RKO (cell line): Measurements from ENCODE around the gene UQCRHL.
A peak's percentile ranks its signal among the peaks of the same experiment; 100 is the strongest.

Experiments used
- DNase-seq: peaks from one replicate; pipeline ENCODE4 v3.0.0-alpha.2; 2016; ENCODE audit warnings: low spot score

The UQCRHL gene

GRCh38 chr1:15797614-15798390 is 9.6 kb downstream of the UQCRHL start:
- no peak for DNase-seq

GRCh38 chr1:15796086-15796462 is 11.4 kb downstream of the UQCRHL start:
- no peak for DNase-seq

GRCh38 chr1:15788624-15789301 is 18.7 kb downstream of the UQCRHL start:
- peak; percentile 78 for DNase-seq

GRCh38 chr1:15786581-15786980 is 20.9 kb downstream of the UQCRHL start:
- DNase-seq = no peak

- no peak for DNase-seq
These were observed 21.8 kb downstream of the UQCRHL start for GRCh38 chr1:15785683-15786082.

GRCh38 chr1:15777909-15778707 is 29.3 kb downstream of the UQCRHL start:
- no peak for DNase-seq

GRCh38 chr1:15775706-15776105 is 31.7 kb downstream of the UQCRHL start:
- DNase-seq = no peak

GRCh38 chr1:15771836-15772515 is 35.5 kb downstream of the UQCRHL start:
- DNase-seq = no peak

GRCh38 chr1:15770313-15770962 is 37.0 kb downstream of the UQCRHL start:
- no peak for DNase-seq

- no peak for DNase-seq
These were observed 39.1 kb downstream of the UQCRHL start for GRCh38 chr1:15768388-15768787.

- no peak for DNase-seq
These were observed 39.5 kb downstream of the UQCRHL start for GRCh38 chr1:15767941-15768340.

GRCh38 chr1:15765495-15766194 is 41.8 kb downstream of the UQCRHL start:
- peak; percentile 93 for DNase-seq

- no peak for DNase-seq
These were observed 42.6 kb downstream of the UQCRHL start for GRCh38 chr1:15764890-15765289.

GRCh38 chr1:15764269-15764764 is 43.1 kb downstream of the UQCRHL start:
- no peak for DNase-seq

GRCh38 chr1:15762546-15762945 is 44.9 kb downstream of the UQCRHL start:
- DNase-seq = peak; percentile 34

- no peak for DNase-seq
These were observed 45.9 kb downstream of the UQCRHL start for GRCh38 chr1:15761366-15762128.

GRCh38 chr1:15760520-15761211 is 46.8 kb downstream of the UQCRHL start:
- peak; percentile 38 for DNase-seq

GRCh38 chr1:15758953-15759661 is 48.3 kb downstream of the UQCRHL start:
- DNase-seq = no peak
